Muscle layer of colon (tissue), 2 donors: Measurements from ENCODE around the gene TMEM179B.

ENCODE experiments used
- H3K27ac ChIP-seq: one replicate; pipeline ENCODE4 v1.7.0; 2013; ENCODE audit warnings: low read depth, mild to moderate bottlenecking, low read length, moderate library complexity
- H3K27me3 ChIP-seq, 2 donors: one replicate each; pipeline ENCODE4 v1.7.0; 2013; ENCODE audit warnings: low read length in 2 of 2, mild to moderate bottlenecking in 2 of 2; ENCODE audit not compliant: insufficient read depth in 2 of 2, control insufficient read depth in 1 of 2
- H3K36me3 ChIP-seq: one replicate; pipeline ENCODE4 v1.7.0; 2013; ENCODE audit warnings: mild to moderate bottlenecking, low read length; ENCODE audit not compliant: insufficient read depth
- H3K4me1 ChIP-seq: one replicate; pipeline ENCODE4 v1.7.0; 2013; ENCODE audit warnings: mild to moderate bottlenecking, low read length; ENCODE audit not compliant: insufficient read depth
- H3K4me3 ChIP-seq, 2 donors: one replicate each; pipeline ENCODE4 v1.7.0; 2013; ENCODE audit warnings: low read length in 2 of 2, low read depth in 1 of 2, mild to moderate bottlenecking in 1 of 2, moderate library complexity in 1 of 2
- H3K9ac ChIP-seq: one replicate; pipeline ENCODE4 v1.7.0; 2013; ENCODE audit warnings: low read length
- H3K9me3 ChIP-seq: one replicate; pipeline ENCODE4 v1.7.0; 2013; ENCODE audit warnings: mild to moderate bottlenecking, low read length
- donor health status: abdominal sarcoma.
- donor health status: Adenocarcinoma of cecum.

TMEM179B gene

GRCh38 chr11:62770778-62771143, 16.4 kb upstream of the TMEM179B start:
- Histone ChIP-seq H3K9me3 (no peaks in the 10 kb centered on the region), H3K36me3 (peaks cover 16% of the 10 kb centered on the region), H3K9ac (peak overlapping the region; percentile 12), H3K27me3 (no peaks in the 10 kb centered on the region), H3K4me1 (peaks cover 19% of the 10 kb centered on the region), H3K27ac (peak overlapping the region; percentile 82), H3K4me3 (peak overlapping the region; percentile 68 to 87)

DNA sequence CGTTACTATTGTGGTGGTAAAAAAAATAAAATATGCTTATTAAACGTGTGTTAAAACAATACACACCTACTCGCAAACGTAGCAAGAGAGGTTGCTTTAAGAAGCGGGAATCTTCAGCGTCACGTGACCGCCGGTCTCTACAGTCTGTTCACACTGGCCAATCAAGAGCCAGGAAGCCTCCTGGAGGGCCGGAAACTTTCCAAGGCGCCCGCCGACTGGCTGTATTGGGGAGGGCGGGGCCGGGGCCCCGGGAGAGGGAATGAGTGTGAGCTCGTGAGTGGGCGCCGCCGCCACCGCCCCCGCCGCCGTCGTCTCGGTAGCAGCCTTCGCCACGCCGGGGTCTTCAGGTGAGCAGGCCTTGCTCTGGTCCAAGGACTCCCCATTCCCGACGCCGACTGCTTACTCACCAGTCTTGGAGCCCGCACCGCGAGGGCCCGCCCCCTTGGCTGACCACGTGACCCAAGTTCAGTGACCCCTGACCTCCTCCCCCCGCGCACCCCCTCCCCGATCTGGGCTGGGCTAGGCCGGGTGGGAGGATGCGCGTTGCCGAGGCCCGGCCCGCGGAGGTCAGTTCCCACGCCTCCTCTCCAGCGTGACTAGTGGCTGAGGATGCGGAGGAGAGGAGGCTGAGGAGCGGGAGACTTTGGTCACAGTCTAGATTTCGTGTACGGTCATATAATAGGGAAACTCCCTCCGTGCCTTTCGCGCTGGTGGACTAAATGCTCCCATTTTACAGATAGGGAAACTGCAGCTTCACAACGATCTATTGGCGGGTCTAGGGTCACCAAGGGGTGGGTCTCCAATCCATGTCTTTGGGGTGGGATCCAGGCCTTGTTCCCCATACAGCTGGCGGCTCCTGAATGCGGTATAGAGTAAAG, 15.8 kb upstream of the TMEM179B start, which contains the start of gene TAF6L:
Gene TAF6L, plus strand, starts transcription at position 253 of the 878 bp plus-strand sequence. CDS start 4,388 bp downstream, outside the sequence.
- Histone ChIP-seq H3K36me3 (peaks cover 17% of the 10 kb centered on the region), H3K27me3 (no peaks in the 10 kb centered on the region), H3K27ac (peak within 1 kb of the TSS; percentile 82), H3K4me3 (peak within 1 kb of the TSS; percentile 68 to 87), H3K4me1 (peaks cover 19% of the 10 kb centered on the region), H3K9ac (peak within 1 kb of the TSS; percentile 66), H3K9me3 (no peaks in the 10 kb centered on the region)

- Histone ChIP-seq H3K27ac (no peak overlapping the region), H3K27me3 (no peaks in the 10 kb centered on the region), H3K9ac (no peak overlapping the region), H3K36me3 (peaks cover 33% of the 10 kb centered on the region), H3K4me3 (no peak overlapping the region), H3K9me3 (no peaks in the 10 kb centered on the region), H3K4me1 (peaks cover 19% of the 10 kb centered on the region)
These were observed 12.8 kb upstream of the TMEM179B start for GRCh38 chr11:62774407-62774806.

DNA sequence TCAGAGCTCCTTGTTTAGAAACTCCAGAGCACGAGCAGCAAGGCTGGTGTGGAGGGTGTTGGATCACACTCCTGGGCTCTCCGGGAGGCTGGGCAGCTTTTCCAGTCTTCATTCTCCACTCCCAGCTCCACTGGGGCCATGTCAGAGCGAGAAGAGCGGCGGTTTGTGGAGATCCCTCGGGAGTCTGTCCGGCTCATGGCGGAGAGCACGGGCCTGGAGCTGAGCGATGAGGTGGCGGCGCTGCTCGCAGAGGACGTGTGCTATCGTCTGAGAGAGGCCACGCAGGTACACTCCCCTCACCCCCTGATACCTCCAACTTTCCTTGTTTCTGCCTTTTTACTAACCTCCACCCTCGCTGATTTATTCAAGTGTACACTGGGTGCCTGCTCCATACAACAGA, 11.6 kb upstream of the TMEM179B start:
- Histone ChIP-seq H3K4me1 (peaks cover 6% of the 10 kb centered on the region), H3K27ac (no peak overlapping the region), H3K36me3 (peaks cover 33% of the 10 kb centered on the region), H3K27me3 (no peaks in the 10 kb centered on the region), H3K4me3 (no peak overlapping the region), H3K9ac (no peak overlapping the region), H3K9me3 (no peaks in the 10 kb centered on the region)

DNA sequence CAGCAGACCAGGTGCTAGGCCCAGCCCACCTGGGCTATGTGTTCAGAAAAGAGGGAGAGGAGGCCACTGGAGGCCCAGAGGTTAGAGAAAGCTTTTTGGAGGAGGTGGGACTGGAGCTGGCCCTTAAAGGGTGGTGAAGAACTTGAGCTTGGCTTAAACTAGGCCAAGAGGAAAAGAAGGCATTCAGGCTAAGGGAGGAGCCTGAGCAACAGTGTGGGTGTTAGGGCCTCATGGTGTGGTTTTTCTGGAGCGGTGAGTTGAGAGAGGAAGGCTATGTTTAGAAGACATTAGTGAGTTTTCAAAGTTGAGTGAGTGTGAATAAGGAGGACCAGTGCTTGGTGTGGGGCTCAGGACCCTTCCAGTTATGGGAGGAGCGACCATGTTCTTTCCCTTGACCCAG, 9.8 kb upstream of the TMEM179B start:
- no peak overlapping the region for H3K9ac ChIP-seq

GRCh38 chr11:62778441-62778840, 8.8 kb upstream of the TMEM179B start:
- Histone ChIP-seq H3K4me3 (no peak overlapping the region), H3K4me1 (no peaks in the 10 kb centered on the region), H3K27me3 (no peaks in the 10 kb centered on the region), H3K27ac (no peak overlapping the region), H3K36me3 (peaks cover 44% of the 10 kb centered on the region), H3K9ac (no peak overlapping the region), H3K9me3 (no peaks in the 10 kb centered on the region)

More for the DNA sequence above, 9.8 kb upstream of the TMEM179B start:
- Histone ChIP-seq H3K36me3 (peaks cover 38% of the 10 kb centered on the region), H3K9me3 (no peaks in the 10 kb centered on the region), H3K4me1 (no peaks in the 10 kb centered on the region), H3K27me3 (no peaks in the 10 kb centered on the region), H3K27ac (no peak overlapping the region), H3K4me3 (no peak overlapping the region)

GRCh38 chr11:62782753-62783152, 4.4 kb upstream of the TMEM179B start:
- H3K27ac ChIP-seq: no peak overlapping the region
- peaks cover 12% of the 10 kb centered on the region for H3K4me1 ChIP-seq
- no peaks in the 10 kb centered on the region for H3K9me3 ChIP-seq
- H3K4me3 ChIP-seq: no peak overlapping the region
- H3K27me3 ChIP-seq: no peaks in the 10 kb centered on the region
- H3K9ac ChIP-seq: no peak overlapping the region
- H3K36me3 ChIP-seq: peaks cover 22% of the 10 kb centered on the region

GRCh38 chr11:62786318-62787004, 741 bp upstream of the TMEM179B start:
- Histone ChIP-seq H3K4me3 (peak overlapping the region; percentile 69 to 100), H3K27me3 (no peaks in the 10 kb centered on the region), H3K4me1 (peaks cover 24% of the 10 kb centered on the region), H3K9me3 (no peaks in the 10 kb centered on the region), H3K9ac (peak overlapping the region; percentile 97), H3K27ac (peak overlapping the region; percentile 87), H3K36me3 (peaks cover 34% of the 10 kb centered on the region)

GRCh38 chr11:62788991-62789390, 1.8 kb downstream of the TMEM179B start:
- H3K4me3 ChIP-seq: no peak overlapping the region
- no peak overlapping the region for H3K27ac ChIP-seq
- H3K9ac ChIP-seq: no peak overlapping the region
- H3K27me3 ChIP-seq: no peaks in the 10 kb centered on the region
- peaks cover 37% of the 10 kb centered on the region for H3K36me3 ChIP-seq
- no peaks in the 10 kb centered on the region for H3K9me3 ChIP-seq
- H3K4me1 ChIP-seq: peaks cover 33% of the 10 kb centered on the region

- no peak overlapping the region for H3K27ac ChIP-seq
- no peak overlapping the region for H3K4me3 ChIP-seq
- H3K9ac ChIP-seq: no peak overlapping the region
- H3K9me3 ChIP-seq: no peaks in the 10 kb centered on the region
- H3K27me3 ChIP-seq: no peaks in the 10 kb centered on the region
- peaks cover 33% of the 10 kb centered on the region for H3K4me1 ChIP-seq
- peaks cover 42% of the 10 kb centered on the region for H3K36me3 ChIP-seq
These were observed 2.4 kb downstream of the TMEM179B start for GRCh38 chr11:62789576-62789975.

- no peaks in the 10 kb centered on the region for H3K27me3 ChIP-seq
- H3K4me1 ChIP-seq: peaks cover 24% of the 10 kb centered on the region
- peak within 1 kb of the TSS; percentile 71 for H3K9ac ChIP-seq
- H3K4me3 ChIP-seq: peak within 1 kb of the TSS; percentile 69 to 92
- H3K9me3 ChIP-seq: no peaks in the 10 kb centered on the region
- H3K36me3 ChIP-seq: peaks cover 63% of the 10 kb centered on the region
- peak within 1 kb of the TSS; percentile 88 for H3K27ac ChIP-seq
These were observed 4.4 kb downstream of the TMEM179B start, which contains the start of gene TMEM223 for GRCh38 chr11:62791501-62792201. TSS of gene TMEM223 (minus strand) at chr11:62792006. CDS start at chr11:62791994, 12 bp downstream.
